Endothelial cell of umbilical vein (primary cell): ENCODE measurements around the gene TMEM150C. TPM values are rescaled to one million over a fixed set of nuclear protein-coding genes. Genes with fewer than 3 reads are reported as not detected.

ENCODE experiments used
- BruUV-seq: library from RNA; stranded (reverse); fragments of 400-500 nt; replicated peaks from 2 replicates; lab custom pipeline; 2021; lab: Mats Ljungman, UMichigan
- CTCF ChIA-PET: fragments of 300-600, 350-600 bp; sonication (Branson Sonifier 250); formaldehyde crosslinking; loops from one replicate; lab custom pipeline; 2021; ENCODE audit warnings: antibody characterized with exemption, inconsistent platforms; lab: Charles Lee
- POLR2A ChIA-PET: fragments of 300-600, 350-600 bp; sonication (Branson Sonifier 250); formaldehyde crosslinking; loops from one replicate; lab custom pipeline; 2021; ENCODE audit warnings: antibody characterized with exemption, inconsistent platforms; lab: Charles Lee
- DNase-seq: peaks from one replicate; pipeline ENCODE4 v3.0.0-alpha.2; 2011; ENCODE audit warnings: low read depth, low spot score
- FAIRE-seq: peaks from 2 replicates; lab custom pipeline; 2011; peaks lifted over from hg19 to GRCh38; lab: Jason Lieb, UNC
- H2AFZ ChIP-seq: 2 replicates; pipeline ENCODE4 v1.6.0; 2012; ENCODE audit warnings: low read depth, low read length, control low read depth, inconsistent platforms
- H3K27ac ChIP-seq: 2 replicates; pipeline ENCODE4 v1.5.1; 2011; ENCODE audit warnings: low read depth, mild to moderate bottlenecking, control low read depth, low read length, moderate library complexity; ENCODE audit not compliant: insufficient read depth
- H3K27me3 ChIP-seq, 2 experiments: 2 replicates each; pipeline versions ENCODE4 v1.6.0 to v1.6.1; 2011; ENCODE audit warnings: low read length in 2 of 2, mixed read lengths in 1 of 2; ENCODE audit not compliant: control insufficient read depth in 2 of 2, insufficient read depth in 2 of 2
- H3K36me3 ChIP-seq, 2 experiments: 2 replicates in 1 of 2; 3 replicates in 1 of 2; pipeline ENCODE4 v1.5.1; 2011; ENCODE audit warnings: low read length in 2 of 2, mild to moderate bottlenecking in 1 of 2, moderate library complexity in 1 of 2; ENCODE audit not compliant: control insufficient read depth in 2 of 2, insufficient read depth in 2 of 2; ENCODE audit errors: extremely low read depth in 1 of 2
- H3K4me1 ChIP-seq: 3 replicates; pipeline ENCODE4 v1.5.1; 2011; ENCODE audit warnings: mild to moderate bottlenecking, low read length; ENCODE audit not compliant: control insufficient read depth, insufficient read depth; ENCODE audit errors: extremely low read depth
- H3K4me2 ChIP-seq: 2 replicates; pipeline ENCODE4 v1.6.1; 2011; ENCODE audit warnings: low read length, control low read depth, mixed read lengths; ENCODE audit not compliant: insufficient read depth
- H3K4me3 ChIP-seq, 3 experiments: fragments of 200-600 bp in 1 of 3; sonication (generic), shearing (Covaris generic) in 1 of 3; replicated peaks in 1 of 3; 2 replicates each; pipeline ENCODE4 v1.5.1; 2011 to 2016; ENCODE audit warnings: control low read depth in 3 of 3, low read length in 3 of 3, mild to moderate bottlenecking in 2 of 3, inconsistent platforms in 1 of 3, low read depth in 1 of 3, moderate library complexity in 1 of 3; ENCODE audit not compliant: insufficient read depth in 1 of 3
- H3K79me2 ChIP-seq: 2 replicates; pipeline ENCODE4 v1.6.0; 2012; ENCODE audit warnings: low read length, inconsistent platforms; ENCODE audit not compliant: control insufficient read depth, insufficient read depth
- H3K9ac ChIP-seq: replicated peaks from 2 replicates; pipeline ENCODE3; 2011; ENCODE audit warnings: low read length, control low read depth; ENCODE audit not compliant: insufficient read depth; ENCODE audit errors: extremely low read depth
- H3K9me1 ChIP-seq: replicated peaks from 3 replicates; pipeline ENCODE4 v1.6.0; 2011; ENCODE audit warnings: mild to moderate bottlenecking, low read length; ENCODE audit not compliant: control insufficient read depth, insufficient read depth; ENCODE audit errors: extremely low read depth
- H3K9me3 ChIP-seq: replicated peaks from 2 replicates; pipeline ENCODE4 v1.5.1; 2012; ENCODE audit warnings: low read length, inconsistent platforms; ENCODE audit not compliant: control insufficient read depth, insufficient read depth
- H4K20me1 ChIP-seq: replicated peaks from 2 replicates; pipeline ENCODE3; 2011; ENCODE audit warnings: mild to moderate bottlenecking, low read length; ENCODE audit not compliant: control insufficient read depth, insufficient read depth; ENCODE audit errors: extremely low read depth
- EZH2 ChIP-seq: IDR thresholded peaks from 2 replicates; pipeline ENCODE4 v1.6.1; 2012; ENCODE audit warnings: borderline replicate concordance, low read depth, mild to moderate bottlenecking, moderate library complexity, low read length, inconsistent platforms; ENCODE audit not compliant: severe bottlenecking
- FOS ChIP-seq: IDR thresholded peaks from 2 replicates; pipeline ENCODE4 v1.6.1; 2011; ENCODE audit warnings: mild to moderate bottlenecking, low read length, moderate library complexity, borderline replicate concordance; ENCODE audit not compliant: insufficient read depth
- GATA2 ChIP-seq: IDR thresholded peaks from 2 replicates; pipeline ENCODE4 v1.7.0; 2011; ENCODE audit warnings: low read depth, mild to moderate bottlenecking, moderate library complexity, mixed read lengths, low read length; ENCODE audit not compliant: insufficient read length, insufficient read depth
- JUN ChIP-seq: IDR thresholded peaks from 2 replicates; pipeline ENCODE4 v1.6.1; 2011; ENCODE audit warnings: borderline replicate concordance, low read depth; ENCODE audit not compliant: insufficient read length, insufficient read depth
- MYC ChIP-seq: IDR thresholded peaks from one replicate; pipeline ENCODE4 v1.6.1; 2011; ENCODE audit warnings: mild to moderate bottlenecking, low read depth, low read length
- POLR2A ChIP-seq: IDR thresholded peaks from 2 replicates; pipeline ENCODE4 v1.6.1; 2012; ENCODE audit warnings: low read depth, mild to moderate bottlenecking, control low read depth, low read length
- POLR2AphosphoS5 ChIP-seq: IDR thresholded peaks from 2 replicates; pipeline ENCODE4 v1.6.1; 2012; ENCODE audit warnings: low read depth, mild to moderate bottlenecking, control low read depth, low read length, moderate library complexity; ENCODE audit not compliant: insufficient read depth
- dilution Hi-C: fragments of 300-500 bp; cut with MboI; formaldehyde crosslinking; loops from one replicate; pipeline ENCODE4 v1.15.0; 2019; ENCODE audit warnings: low sequenced_read_pairs; ENCODE audit not compliant: extremely low pct_ligation_motif_present
- intact Hi-C: fragments of 100-400 bp; cut with micrococcal nuclease; formaldehyde crosslinking; loops from one replicate; pipeline ENCODE4 v1.10.0; 2022
- polyA plus RNA-seq, 4 experiments: library from polyadenylated mRNA; depleted of rRNA in 3 of 4; stranded (reverse) in 3 of 4; unstranded in 1 of 4; fragments of >200 nt; gene quantifications; 2 replicates each; pipeline versions ENCODE4 v1.2.1 to v1.2.3, GENCODE V29; 2011 to 2012; ENCODE audit warnings: missing spikeins in 1 of 4
- total RNA-seq: library from RNA; stranded (reverse); gene quantifications from 2 replicates; pipeline ENCODE4 v1.2.3, GENCODE V29; 2021
- TF ChIP-seq, protein P1 (sequence below), 2 donors: IDR thresholded peaks; 1 replicate in 1 of 2; 2 replicates in 1 of 2; pipeline ENCODE4 v1.5.1; 2011; ENCODE audit warnings: low read length in 2 of 2, mild to moderate bottlenecking in 2 of 2, moderate library complexity in 2 of 2, control low read depth in 1 of 2, inconsistent platforms in 1 of 2, low read depth in 1 of 2; ENCODE audit not compliant: insufficient read depth in 1 of 2; ENCODE audit errors: extremely low read depth in 1 of 2
- TF ChIP-seq, protein P2 (sequence below): IDR thresholded peaks from 2 replicates; pipeline ENCODE4 v1.6.1; 2011; ENCODE audit not compliant: insufficient read depth, insufficient read length

Gene TMEM150C
- total and polyA plus RNA-seq, 2 donors (not counting 3 experiments of a cell fraction or from before 2014, with no cell fraction given): 4.1 to 6.6 TPM

DNA sequence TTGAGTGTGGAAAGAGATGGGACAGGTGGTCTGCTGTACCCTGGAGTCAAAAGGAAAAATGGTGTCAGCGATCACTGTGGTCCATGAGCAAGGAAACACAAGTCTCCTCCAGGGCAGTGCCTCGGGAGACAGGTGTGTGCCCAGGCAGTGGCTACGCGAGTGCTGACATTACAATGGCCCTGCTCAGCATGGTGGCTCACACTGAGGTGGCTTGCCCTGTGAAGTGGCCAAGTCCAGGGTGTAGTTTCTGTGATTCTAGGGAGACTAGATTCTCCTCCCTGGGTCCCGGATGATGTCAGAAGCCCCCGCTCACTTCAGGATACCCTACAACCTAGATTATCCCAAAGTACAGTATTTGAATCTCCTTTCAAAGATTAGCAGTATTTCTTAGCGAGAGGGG is 44.8 kb upstream of the TMEM150C start:
- Histone ChIP-seq H3K9me3 (no peaks in the 10 kb centered on the region), H3K27me3 (peaks cover 0 to 1% of the 10 kb centered on the region in 2 experiments), H3K36me3 (no peaks in the 10 kb centered on the region), H3K4me3 (no peak overlapping the region), H2AFZ (no peak overlapping the region), H3K9ac (no peak overlapping the region), H4K20me1 (no peaks in the 10 kb centered on the region), H3K4me2 (no peak overlapping the region), H3K4me1 (no peaks in the 10 kb centered on the region), H3K9me1 (no peaks in the 10 kb centered on the region), H3K79me2 (no peaks in the 10 kb centered on the region), H3K27ac (no peak overlapping the region)
- DNase-seq: no peak
- POLR2A ChIA-PET: no interaction called here
- no TSS peak for BruUV-seq
- dilution Hi-C loops (no loop called here), intact Hi-C loops (no loop called here)
- FAIRE-seq: no peak
- CTCF ChIA-PET: no interaction called here
- TF ChIP-seq JUN (no peak), POLR2A (no peak), EZH2 (no peak), GATA2 (no peak), MYC (no peak), POLR2AphosphoS5 (no peak), FOS (no peak)
- TF ChIP-seq, protein P1, sequence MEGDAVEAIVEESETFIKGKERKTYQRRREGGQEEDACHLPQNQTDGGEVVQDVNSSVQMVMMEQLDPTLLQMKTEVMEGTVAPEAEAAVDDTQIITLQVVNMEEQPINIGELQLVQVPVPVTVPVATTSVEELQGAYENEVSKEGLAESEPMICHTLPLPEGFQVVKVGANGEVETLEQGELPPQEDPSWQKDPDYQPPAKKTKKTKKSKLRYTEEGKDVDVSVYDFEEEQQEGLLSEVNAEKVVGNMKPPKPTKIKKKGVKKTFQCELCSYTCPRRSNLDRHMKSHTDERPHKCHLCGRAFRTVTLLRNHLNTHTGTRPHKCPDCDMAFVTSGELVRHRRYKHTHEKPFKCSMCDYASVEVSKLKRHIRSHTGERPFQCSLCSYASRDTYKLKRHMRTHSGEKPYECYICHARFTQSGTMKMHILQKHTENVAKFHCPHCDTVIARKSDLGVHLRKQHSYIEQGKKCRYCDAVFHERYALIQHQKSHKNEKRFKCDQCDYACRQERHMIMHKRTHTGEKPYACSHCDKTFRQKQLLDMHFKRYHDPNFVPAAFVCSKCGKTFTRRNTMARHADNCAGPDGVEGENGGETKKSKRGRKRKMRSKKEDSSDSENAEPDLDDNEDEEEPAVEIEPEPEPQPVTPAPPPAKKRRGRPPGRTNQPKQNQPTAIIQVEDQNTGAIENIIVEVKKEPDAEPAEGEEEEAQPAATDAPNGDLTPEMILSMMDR (IDR thresholded peaks at IDR 0.05; ENCODE audit: extremely low read depth in 1 of 2, insufficient read depth in 1 of 2, low read depth in 1 of 2, low read length in 2 of 2): no peak
- TF ChIP-seq, protein P2, sequence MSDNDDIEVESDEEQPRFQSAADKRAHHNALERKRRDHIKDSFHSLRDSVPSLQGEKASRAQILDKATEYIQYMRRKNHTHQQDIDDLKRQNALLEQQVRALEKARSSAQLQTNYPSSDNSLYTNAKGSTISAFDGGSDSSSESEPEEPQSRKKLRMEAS: no peak
